K562 (cell line): ENCODE results near the gene DIP2C. TPM values are rescaled to one million over a fixed set of nuclear protein-coding genes. Genes with fewer than 3 reads are reported as not detected.

Experiments
- CCAR2 ChIP-seq: fragments of 200-400 bp; formaldehyde crosslinking; IDR thresholded peaks from 2 replicates; pipeline ENCODE4 v1.6.1; 2017; ENCODE audit warnings: mild to moderate bottlenecking, low read depth, low read length
- CREB1 ChIP-seq, 2 experiments: sonication (generic) in 1 of 2; formaldehyde crosslinking in 1 of 2; IDR thresholded peaks; 2 replicates each; pipeline versions ENCODE4 v1.6.1 to v1.8.0; 2012 to 2022; ENCODE audit warnings: inconsistent platforms in 1 of 2, mild to moderate bottlenecking in 1 of 2, missing genetic modification reagents in 1 of 2, moderate library complexity in 1 of 2
- EP400 ChIP-seq: fragments of 450-650 bp; IDR thresholded peaks from 2 replicates; pipeline ENCODE4 v1.6.1; 2017; ENCODE audit warnings: antibody characterized with exemption, mild to moderate bottlenecking, moderate library complexity
- FOS ChIP-seq: IDR thresholded peaks from 3 replicates; pipeline ENCODE4 v1.6.1; 2011; ENCODE audit not compliant: insufficient read length; ENCODE audit errors: extremely low read depth
- PHB2 ChIP-seq: fragments of 450-650 bp; IDR thresholded peaks from 2 replicates; pipeline ENCODE4 v1.6.1; 2017; ENCODE audit warnings: low read depth
- RCOR1 ChIP-seq, 2 experiments: IDR thresholded peaks; 2 replicates each; pipeline ENCODE4 v1.6.1; 2012; ENCODE audit warnings: low read depth in 2 of 2, low read length in 2 of 2, borderline replicate concordance in 1 of 2, improper control_type of control experiment in 1 of 2
- SIX5 ChIP-seq, 2 experiments: IDR thresholded peaks; 2 replicates each; pipeline ENCODE4 v1.6.1; 2011; ENCODE audit warnings: low read length in 2 of 2, borderline replicate concordance in 1 of 2, low read depth in 1 of 2, mild to moderate bottlenecking in 1 of 2, moderate library complexity in 1 of 2; ENCODE audit not compliant: insufficient read depth in 1 of 2
- TCF3 ChIP-seq: sonication (generic); formaldehyde crosslinking; IDR thresholded peaks from 2 replicates; pipeline ENCODE4 v1.4.0; 2020; ENCODE audit warnings: mild to moderate bottlenecking, missing genetic modification reagents
- ZNF316 ChIP-seq: fragments of 450-650 bp; IDR thresholded peaks from 2 replicates; pipeline ENCODE4 v1.6.1; 2016
- ZNF507 ChIP-seq: conservative IDR thresholded peaks from 2 replicates; pipeline ENCODE4 v1.6.1; 2017; ENCODE audit warnings: missing genetic modification characterization, missing compliant biosample characterization
- ZNF766 ChIP-seq: fragments of 200-800 bp; sonication (Bioruptor generic); conservative IDR thresholded peaks from 2 replicates; pipeline ENCODE4 v1.6.1; 2016; ENCODE audit warnings: missing genetic modification characterization, missing compliant biosample characterization
- polyA plus RNA-seq, 8 experiments: library from polyadenylated mRNA; depleted of rRNA in 4 of 8; stranded (reverse) in 5 of 8; unstranded in 3 of 8; fragments of >200 nt; fragmentation: Nextera tagmentation in 2 of 8; fragmentation: Illumina TruSeq in 1 of 8; extraction: Ambion mirVana in 2 of 8; extraction: Trizol in 1 of 8; gene quantifications; 2 replicates each; pipeline versions ENCODE4 v1.2.1 to v1.2.3, GENCODE V29; 2011 to 2014; ENCODE audit warnings: inconsistent platforms in 1 of 8, missing spikeins in 1 of 8
- total RNA-seq, 7 experiments: library from RNA; depleted of rRNA in 6 of 7; stranded (reverse); fragments of >200 nt in 6 of 7; fragmentation: Illumina TruSeq in 2 of 7; extraction: Trizol in 2 of 7; gene quantifications; 2 replicates each; pipeline versions ENCODE4 v1.2.1 to v1.2.3, GENCODE V29; 2011 to 2021; ENCODE audit warnings: low replicate concordance in 1 of 7
- TF ChIP-seq, protein P1 (sequence below): sonication (generic); formaldehyde crosslinking; IDR thresholded peaks from 2 replicates; pipeline ENCODE4 v1.8.0; 2022; ENCODE audit warnings: missing genetic modification reagents, mild to moderate bottlenecking, borderline replicate concordance
- TF ChIP-seq, protein P2 (sequence below): fragments of 450-650 bp; IDR thresholded peaks from 2 replicates; pipeline ENCODE4 v1.6.1; 2016; ENCODE audit warnings: missing biosample characterization, missing genetic modification characterization
- TF ChIP-seq, protein P3 (sequence below), 2 experiments: fragments of 450-650 bp; IDR thresholded peaks; 2 replicates each; pipeline ENCODE4 v1.6.1; 2016; ENCODE audit warnings: mild to moderate bottlenecking in 2 of 2, borderline replicate concordance in 1 of 2, low read depth in 1 of 2, moderate library complexity in 1 of 2

DIP2C gene
- total and polyA plus RNA-seq, 9 of the 15 experiments (the other 6 are each of a cell fraction or from before 2014, with no cell fraction given), result 0.01 TPM; not detected in 8

DNA sequence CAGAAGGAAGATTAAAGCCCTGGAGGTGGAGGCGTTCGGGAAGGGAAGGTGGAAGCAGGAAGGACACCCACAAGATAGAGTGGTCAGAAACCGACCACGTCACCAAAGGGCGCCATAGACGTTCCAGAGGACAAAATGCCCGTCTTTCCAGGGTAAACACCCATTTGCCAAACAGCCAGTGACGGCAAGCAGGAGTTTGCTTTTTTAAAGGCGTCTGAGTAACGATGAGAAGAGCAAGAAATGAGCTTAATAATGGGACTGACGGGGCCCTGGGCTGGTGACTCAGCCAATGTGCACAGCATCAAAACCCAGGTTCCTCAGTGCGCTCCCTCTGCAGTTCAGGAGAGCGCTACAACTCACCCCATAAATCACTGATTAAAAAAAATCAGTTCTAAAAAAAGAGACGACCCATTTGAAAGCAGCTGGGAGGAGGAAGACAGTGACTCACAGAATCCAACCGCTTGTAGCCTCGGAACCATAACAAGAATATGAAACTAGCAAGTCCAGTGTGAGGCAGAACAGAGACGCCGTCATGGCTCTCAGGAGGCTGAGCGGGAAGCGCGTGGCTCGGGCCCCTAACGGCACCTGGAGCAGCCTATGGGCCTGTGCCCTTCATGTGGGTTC lies 5.9 kb downstream of the DIP2C start (continued):
- TF ChIP-seq, protein P1, sequence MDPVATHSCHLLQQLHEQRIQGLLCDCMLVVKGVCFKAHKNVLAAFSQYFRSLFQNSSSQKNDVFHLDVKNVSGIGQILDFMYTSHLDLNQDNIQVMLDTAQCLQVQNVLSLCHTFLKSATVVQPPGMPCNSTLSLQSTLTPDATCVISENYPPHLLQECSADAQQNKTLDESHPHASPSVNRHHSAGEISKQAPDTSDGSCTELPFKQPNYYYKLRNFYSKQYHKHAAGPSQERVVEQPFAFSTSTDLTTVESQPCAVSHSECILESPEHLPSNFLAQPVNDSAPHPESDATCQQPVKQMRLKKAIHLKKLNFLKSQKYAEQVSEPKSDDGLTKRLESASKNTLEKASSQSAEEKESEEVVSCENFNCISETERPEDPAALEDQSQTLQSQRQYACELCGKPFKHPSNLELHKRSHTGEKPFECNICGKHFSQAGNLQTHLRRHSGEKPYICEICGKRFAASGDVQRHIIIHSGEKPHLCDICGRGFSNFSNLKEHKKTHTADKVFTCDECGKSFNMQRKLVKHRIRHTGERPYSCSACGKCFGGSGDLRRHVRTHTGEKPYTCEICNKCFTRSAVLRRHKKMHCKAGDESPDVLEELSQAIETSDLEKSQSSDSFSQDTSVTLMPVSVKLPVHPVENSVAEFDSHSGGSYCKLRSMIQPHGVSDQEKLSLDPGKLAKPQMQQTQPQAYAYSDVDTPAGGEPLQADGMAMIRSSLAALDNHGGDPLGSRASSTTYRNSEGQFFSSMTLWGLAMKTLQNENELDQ (CRISPR knock-in tag), result no peak
- TF ChIP-seq ZNF766, result no peak
- TF ChIP-seq, protein P2, sequence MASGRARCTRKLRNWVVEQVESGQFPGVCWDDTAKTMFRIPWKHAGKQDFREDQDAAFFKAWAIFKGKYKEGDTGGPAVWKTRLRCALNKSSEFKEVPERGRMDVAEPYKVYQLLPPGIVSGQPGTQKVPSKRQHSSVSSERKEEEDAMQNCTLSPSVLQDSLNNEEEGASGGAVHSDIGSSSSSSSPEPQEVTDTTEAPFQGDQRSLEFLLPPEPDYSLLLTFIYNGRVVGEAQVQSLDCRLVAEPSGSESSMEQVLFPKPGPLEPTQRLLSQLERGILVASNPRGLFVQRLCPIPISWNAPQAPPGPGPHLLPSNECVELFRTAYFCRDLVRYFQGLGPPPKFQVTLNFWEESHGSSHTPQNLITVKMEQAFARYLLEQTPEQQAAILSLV, result no peak
- TF ChIP-seq ZNF507, result no peak
- TF ChIP-seq PHB2, result no peak
- TF ChIP-seq, protein P3, sequence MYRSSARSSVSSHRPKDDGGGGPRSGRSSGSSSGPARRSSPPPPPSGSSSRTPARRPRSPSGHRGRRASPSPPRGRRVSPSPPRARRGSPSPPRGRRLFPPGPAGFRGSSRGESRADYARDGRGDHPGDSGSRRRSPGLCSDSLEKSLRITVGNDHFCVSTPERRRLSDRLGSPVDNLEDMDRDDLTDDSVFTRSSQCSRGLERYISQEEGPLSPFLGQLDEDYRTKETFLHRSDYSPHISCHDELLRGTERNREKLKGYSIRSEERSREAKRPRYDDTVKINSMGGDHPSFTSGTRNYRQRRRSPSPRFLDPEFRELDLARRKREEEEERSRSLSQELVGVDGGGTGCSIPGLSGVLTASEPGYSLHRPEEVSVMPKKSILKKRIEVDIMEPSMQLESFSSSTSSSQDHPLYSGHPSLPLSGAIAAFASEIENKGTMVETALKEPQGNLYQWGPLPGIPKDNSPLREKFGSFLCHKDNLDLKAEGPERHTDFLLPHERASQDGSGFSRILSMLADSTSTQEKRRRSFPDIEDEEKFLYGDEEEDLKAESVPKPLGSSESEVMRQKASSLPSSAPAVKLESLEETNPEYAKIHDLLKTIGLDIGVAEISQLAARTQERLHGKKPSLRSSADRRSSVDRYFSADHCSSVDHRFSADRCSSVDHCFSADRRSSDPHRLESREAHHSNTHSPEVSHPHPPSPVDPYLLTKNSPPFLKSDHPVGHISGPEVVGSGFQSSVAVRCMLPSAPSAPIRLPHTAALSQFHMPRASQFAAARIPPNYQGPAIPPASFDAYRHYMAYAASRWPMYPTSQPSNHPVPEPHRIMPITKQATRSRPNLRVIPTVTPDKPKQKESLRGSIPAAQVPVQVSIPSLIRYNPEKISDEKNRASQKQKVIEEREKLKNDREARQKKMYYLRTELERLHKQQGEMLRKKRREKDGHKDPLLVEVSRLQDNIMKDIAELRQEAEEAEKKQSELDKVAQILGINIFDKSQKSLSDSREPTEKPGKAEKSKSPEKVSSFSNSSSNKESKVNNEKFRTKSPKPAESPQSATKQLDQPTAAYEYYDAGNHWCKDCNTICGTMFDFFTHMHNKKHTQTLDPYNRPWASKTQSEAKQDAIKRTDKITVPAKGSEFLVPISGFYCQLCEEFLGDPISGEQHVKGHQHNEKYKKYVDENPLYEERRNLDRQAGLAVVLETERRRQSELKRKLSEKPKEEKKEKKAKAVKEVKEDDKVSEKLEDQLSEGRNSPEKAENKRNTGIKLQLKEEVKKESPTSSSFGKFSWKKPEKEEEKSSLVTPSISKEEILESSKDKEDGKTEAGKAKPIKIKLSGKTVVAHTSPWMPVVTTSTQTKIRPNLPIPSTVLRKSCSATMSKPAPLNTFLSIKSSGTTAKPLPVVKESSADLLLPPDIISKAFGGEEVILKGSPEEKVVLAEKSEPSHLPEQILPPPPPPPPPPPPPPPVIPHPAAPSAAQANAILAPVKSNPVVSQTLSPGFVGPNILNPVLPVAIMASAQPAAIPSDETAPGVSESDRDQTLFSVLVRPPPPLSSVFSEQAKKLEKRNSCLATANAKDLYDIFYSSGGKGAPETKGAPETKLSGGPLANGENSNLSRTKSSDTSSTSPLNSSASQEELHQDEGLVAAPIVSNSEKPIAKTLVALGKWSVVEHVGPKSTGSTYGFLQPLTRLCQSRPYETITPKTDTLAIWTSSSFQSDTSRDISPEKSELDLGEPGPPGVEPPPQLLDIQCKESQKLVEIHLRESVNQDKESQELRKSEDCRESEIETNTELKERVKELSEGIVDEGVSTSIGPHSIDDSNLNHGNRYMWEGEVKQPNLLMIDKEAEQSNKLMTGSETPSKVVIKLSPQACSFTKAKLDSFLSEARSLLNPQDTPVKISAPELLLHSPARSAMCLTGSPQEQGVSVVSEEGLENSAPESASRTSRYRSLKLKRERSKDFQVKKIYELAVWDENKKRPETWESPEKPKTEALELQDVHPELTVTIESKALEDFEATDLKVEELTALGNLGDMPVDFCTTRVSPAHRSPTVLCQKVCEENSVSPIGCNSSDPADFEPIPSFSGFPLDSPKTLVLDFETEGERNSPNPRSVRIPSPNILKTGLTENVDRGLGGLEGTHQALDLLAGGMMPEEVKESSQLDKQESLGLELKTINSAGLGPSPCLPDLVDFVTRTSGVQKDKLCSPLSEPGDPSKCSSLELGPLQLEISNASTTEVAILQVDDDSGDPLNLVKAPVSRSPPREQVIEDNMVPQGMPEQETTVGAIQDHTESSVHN (IDR thresholded peaks at IDR 0.05; ENCODE audit: borderline replicate concordance in 1 of 2, low read depth in 1 of 2), result no peak
- TF ChIP-seq CREB1 (IDR thresholded peaks at IDR 0.05), result 0 out of 2 replicates have a peak, but pooled peaks have one; percentile 16
- peak; percentile 44; the same call in 1 of the 2 replicates for TF ChIP-seq CREB1 (CRISPR knock-in tag; IDR thresholded peaks at IDR 0.05)
- TF ChIP-seq TCF3 (CRISPR knock-in tag), result no peak
- TF ChIP-seq SIX5 (IDR thresholded peaks at IDR 0.05; ENCODE audit: borderline replicate concordance in 1 of 2, insufficient read depth in 1 of 2, low read depth in 1 of 2, low read length in 2 of 2), result no peak
- no peak for TF ChIP-seq RCOR1 (IDR thresholded peaks at IDR 0.05; ENCODE audit: borderline replicate concordance in 1 of 2, low read depth in 2 of 2, low read length in 2 of 2)
- no peak for TF ChIP-seq EP400
- TF ChIP-seq CCAR2, result no peak
- TF ChIP-seq FOS, result no peak
- TF ChIP-seq ZNF316, result no peak
